GM19324 (cell line): ENCODE data around the gene NF1.
A peak's percentile ranks its signal among the peaks of the same experiment; 100 is the strongest.
"Not testable (repeated sequence)": the region's sequence is repeated elsewhere in the genome, so short reads cannot be mapped to it uniquely, and the experiment has no call there.

ENCODE experiments used
- ATAC-seq: cut with Tn5 transposase; IDR thresholded peaks from one replicate; pipeline ENCODE4 v1.9.1; 2021; ENCODE audit warnings: mild to moderate bottlenecking, moderate library complexity; ENCODE audit not compliant: unreplicated experiment, low FRiP score

The NF1 gene

GRCh38 chr17:31318298-31318801 is 223.6 kb downstream of the NF1 start:
- ATAC-seq, result peak; percentile 51

GRCh38 chr17:31318851-31319661 is 224.3 kb downstream of the NF1 start:
- peak; percentile 30 for ATAC-seq

DNA sequence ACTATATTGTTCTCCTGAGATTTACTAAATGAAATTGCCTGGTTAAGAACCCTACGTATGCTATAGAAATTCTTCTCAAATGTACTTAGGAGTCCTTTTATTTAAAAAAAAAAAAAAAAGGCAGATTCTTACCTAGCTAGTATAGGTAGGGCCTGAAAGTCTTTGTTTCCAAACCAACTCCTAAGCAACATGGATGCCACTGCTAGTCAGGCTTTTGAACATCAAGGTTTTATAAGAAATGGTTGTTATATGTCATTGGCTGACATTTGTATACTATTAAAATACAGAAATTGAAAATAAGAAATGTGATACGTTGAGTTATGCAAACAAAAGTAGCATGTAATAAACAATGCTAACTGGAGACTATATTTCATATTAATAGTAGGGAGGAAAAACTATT is 225.5 kb downstream of the NF1 start:
- no peak for ATAC-seq

DNA sequence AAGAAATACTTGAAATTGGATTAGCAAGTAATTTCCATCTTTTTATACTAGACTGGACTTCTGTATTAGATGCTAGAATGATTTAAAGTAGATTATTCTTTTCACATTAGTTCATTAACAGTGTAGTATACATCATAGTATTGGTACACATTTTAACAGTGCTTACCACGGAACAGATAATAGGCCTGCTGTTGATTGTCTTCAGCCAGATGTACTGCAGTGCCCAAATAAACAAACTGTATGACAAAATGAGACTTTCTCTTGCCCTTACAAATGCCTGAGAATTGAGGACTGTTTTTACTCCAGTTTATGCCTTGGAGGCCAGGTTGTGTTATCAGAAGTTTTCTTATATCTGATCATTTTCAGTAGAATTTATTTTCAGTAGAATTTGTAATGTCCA is 226.0 kb downstream of the NF1 start:
- no peak for ATAC-seq

GRCh38 chr17:31321481-31321880 is 226.7 kb downstream of the NF1 start, which contains the start of gene EVI2A:
Gene EVI2A, minus strand, starts transcription at chr17:31321622. Its CDS starts 2,609 bp downstream, at chr17:31319013.
- no peak for ATAC-seq

- ATAC-seq, result no peak
These were observed 227.2 kb downstream of the NF1 start for GRCh38 chr17:31321966-31322365.

- no peak for ATAC-seq
These were observed 228.8 kb downstream of the NF1 start for GRCh38 chr17:31323551-31323950.

DNA sequence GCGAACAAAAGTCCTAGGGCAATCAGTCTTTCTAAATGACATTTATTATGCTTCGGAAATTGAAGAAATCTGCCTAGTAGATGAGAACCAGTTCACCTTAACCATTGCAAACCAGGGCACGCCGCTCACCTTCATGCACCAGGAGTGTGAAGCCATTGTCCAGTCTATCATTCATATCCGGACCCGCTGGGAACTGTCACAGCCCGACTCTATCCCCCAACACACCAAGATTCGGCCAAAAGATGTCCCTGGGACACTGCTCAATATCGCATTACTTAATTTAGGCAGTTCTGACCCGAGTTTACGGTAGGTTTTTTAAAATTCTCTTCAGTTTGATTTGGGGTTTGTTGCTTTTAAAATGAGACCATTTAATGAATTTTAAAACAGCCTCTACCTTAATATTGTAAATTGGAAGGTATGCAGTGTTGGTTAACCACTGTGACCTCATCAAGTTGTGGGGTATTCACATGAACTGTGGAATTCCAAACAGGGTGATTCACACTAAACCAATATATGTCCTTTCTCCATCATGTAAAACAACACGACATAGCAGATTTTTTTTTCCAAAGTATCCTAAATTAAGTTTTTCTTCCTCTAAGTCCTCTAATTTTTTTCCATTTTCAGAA is 232.9 kb downstream of the NF1 start:
- ATAC-seq, result no peak

DNA sequence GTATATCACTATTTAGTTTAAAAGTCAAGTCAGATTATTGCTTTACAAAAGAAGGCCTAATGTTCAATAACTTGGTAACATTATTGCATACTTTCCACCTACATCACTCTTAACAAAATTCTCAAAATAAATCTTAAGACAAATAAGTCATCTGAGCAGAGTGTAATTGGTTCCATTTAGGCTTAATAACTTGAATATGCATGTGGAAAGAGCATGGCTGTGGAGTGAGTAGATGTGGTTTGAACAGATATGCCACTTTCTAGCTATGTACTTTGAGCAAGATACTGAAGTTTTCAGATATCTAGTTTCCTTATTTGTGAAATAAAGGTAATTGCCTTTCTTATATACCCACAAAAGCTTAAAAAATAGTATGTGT is 233.4 kb downstream of the NF1 start:
- ATAC-seq, result no peak

- no peak for ATAC-seq
These were observed 234.4 kb downstream of the NF1 start for GRCh38 chr17:31329221-31329620.

- ATAC-seq, result no peak
These were observed 245.3 kb downstream of the NF1 start for GRCh38 chr17:31339906-31340661.

DNA sequence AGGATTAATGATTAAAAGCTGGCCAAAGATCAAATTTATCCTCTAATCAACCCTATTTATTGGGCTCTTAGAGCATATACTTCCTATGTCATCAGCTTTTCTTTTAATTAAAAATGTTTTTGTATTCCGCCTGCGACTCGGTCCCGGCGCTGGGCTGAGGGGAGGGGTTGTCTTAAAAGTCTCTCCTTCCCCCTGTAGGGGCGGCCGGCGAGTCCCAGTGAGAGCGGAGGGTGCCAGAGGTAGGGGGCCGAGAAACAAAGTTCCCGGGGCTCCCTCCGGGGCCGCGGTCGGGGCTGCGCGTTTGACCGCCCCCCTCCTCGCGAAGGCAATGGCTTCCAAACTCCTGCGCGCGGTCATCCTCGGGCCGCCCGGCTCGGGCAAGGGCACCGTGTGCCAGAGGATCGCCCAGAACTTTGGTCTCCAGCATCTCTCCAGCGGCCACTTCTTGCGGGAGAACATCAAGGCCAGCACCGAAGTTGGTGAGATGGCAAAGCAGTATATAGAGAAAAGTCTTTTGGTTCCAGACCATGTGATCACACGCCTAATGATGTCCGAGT is 250.5 kb downstream of the NF1 start:
- ATAC-seq, result not testable (repeated sequence)

GRCh38 chr17:31349454-31349853 is 254.7 kb downstream of the NF1 start:
- ATAC-seq, result no peak

DNA sequence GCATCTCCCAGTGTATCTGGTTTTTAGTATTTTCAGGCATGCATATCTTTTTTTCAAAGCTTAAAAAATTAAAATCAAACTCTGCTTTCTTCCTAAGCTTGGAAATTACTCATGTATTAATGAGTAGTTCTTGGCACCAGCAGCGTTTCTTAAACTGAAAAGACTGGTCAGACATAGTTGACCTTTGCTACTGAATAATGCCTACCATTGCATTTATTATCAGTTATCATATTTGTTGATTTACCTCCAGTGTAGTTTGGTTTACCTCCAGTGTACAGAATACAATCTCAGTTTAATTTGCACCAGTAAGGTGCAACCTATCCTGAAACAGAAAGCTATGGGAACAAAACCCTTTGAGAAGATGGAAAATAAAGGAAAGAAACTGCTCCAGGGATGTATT is 261.2 kb downstream of the NF1 start:
- ATAC-seq, result no peak

DNA sequence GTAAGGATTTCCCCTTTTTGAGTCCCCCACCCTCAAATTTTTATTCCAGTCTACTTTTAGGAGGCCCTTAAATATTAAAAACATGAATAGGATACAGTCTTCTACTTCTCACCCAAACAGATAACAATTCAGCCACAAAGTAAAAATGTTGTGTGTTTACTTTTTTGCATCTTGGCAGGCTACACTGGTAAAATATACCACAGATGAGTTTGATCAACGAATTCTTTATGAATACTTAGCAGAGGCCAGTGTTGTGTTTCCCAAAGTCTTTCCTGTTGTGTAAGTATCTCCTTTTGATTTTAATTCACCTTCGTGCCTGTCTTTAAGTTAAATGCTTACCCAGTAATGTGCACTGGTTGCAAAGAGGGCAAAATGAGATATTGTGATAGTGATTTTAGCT is 262.3 kb downstream of the NF1 start:
- ATAC-seq, result no peak

- ATAC-seq, result no peak
These were observed 263.1 kb downstream of the NF1 start for GRCh38 chr17:31357839-31358394.

- no peak for ATAC-seq
These were observed 269.2 kb downstream of the NF1 start for GRCh38 chr17:31364012-31364411.

DNA sequence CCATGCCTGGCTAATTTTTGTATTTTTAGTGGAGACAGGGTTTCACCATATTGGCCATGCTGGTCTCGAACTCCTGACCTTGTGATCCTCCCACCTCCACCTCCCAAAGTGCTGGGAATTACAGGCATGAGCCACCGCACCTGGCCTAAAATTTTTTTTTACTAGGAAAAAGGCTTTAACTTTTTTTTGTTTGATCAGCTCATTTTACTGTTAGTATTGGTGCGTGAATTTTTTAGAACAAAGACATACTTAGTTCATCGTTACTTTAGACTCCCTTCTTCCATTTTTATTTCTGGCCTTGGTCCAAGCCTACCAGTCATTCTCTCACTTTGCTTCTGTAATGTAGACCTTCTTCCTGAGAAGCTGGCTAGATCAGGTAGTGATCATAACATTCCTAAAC is 271.3 kb downstream of the NF1 start:
- ATAC-seq, result no peak

DNA sequence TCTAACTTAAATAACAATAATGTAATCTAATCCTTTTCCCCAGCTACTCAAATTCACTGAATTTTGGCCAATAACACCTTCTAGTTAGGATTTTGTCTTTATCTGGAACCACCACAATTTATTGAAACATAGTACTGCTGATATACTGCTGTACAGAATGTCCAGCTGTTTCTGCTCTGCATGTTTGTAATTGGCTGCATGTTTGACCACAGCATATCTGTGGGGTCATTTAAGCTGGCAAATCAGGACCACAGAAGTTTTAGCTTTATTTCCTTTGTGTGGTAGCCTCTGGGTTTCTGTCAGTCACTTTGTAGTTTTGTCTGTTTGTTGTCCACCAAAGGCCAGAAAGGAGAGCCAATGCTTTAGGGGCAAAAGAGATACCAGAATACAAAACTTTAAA is 274.5 kb downstream of the NF1 start:
- ATAC-seq, result no peak

DNA sequence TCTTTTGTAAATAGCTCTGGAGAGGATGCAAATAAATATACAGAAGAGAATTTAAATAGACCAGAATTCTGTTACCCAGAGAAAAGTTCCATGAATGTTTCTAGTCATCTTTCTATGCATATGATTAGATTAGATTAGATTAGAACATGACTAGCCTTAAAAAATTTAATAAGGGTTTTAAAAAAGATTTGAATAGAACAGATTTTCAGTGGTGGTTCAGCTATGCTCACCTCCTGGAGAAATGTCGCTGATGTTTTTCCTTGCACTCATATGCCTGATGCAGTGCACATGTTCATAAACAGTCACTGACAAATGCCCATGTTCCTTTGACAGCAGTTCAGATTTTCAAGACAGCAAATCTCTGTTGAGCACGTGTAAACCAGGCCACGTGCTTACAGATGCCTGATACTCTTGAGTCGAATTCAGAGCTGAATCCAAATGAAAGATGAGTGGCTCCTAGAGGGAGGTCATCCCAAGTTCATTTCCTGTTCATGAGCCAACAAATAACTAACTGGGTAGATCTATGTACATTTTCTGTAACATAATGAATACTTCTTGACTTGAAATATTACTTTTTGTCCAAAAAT is 276.8 kb downstream of the NF1 start:
- ATAC-seq, result no peak
